B cell (primary cell): ENCODE measurements around the gene ADAMTS17.

Experiments
- CTCF ChIP-seq: fragments of 200-600 bp; IDR thresholded peaks from one replicate; pipeline ENCODE4 v1.8.0; 2022; ENCODE audit warnings: antibody characterized with exemption, mild to moderate bottlenecking
- EZH2 ChIP-seq: IDR thresholded peaks from 2 replicates; pipeline ENCODE4 v1.6.1; 2012; ENCODE audit warnings: borderline replicate concordance, low read depth, mild to moderate bottlenecking, moderate library complexity, low read length; ENCODE audit not compliant: insufficient read depth, poor library complexity, severe bottlenecking

- TF ChIP-seq CTCF: no peak
- TF ChIP-seq EZH2: no peak
These were observed 129.6 kb downstream of the ADAMTS17 start for GRCh38 chr15:100211855-100212850.
